Cardiac muscle cell (in vitro differentiated cells and primary cell): ENCODE results near the gene SPOP. TPM values are rescaled to one million over a fixed set of nuclear protein-coding genes. Genes with fewer than 3 reads are reported as not detected.

Source experiments
- DNase-seq, 2 donors: peaks; one replicate each; pipeline versions ENCODE4 v3.0.0 to v3.0.0-alpha.2; 2010 to 2017; ENCODE audit warnings: low read depth in 1 of 2, low spot score in 1 of 2
- H3K27ac ChIP-seq: fragments of 200-600 bp; sonication (generic); 2 replicates; pipeline ENCODE4 v1.5.1; 2016
- H3K27me3 ChIP-seq: fragments of 200-600 bp; sonication (generic); 2 replicates; pipeline ENCODE4 v1.6.0; 2016; ENCODE audit warnings: control low read depth
- H3K36me3 ChIP-seq: fragments of 200-600 bp; sonication (generic); 2 replicates; pipeline ENCODE4 v1.5.1; 2016; ENCODE audit warnings: control low read depth
- H3K4me1 ChIP-seq: fragments of 200-600 bp; sonication (generic); 2 replicates; pipeline ENCODE4 v1.8.1; 2017; ENCODE audit warnings: low read depth, mild to moderate bottlenecking, mixed run types
- H3K4me3 ChIP-seq: fragments of 200-600 bp; sonication (generic); 2 replicates; pipeline ENCODE4 v1.5.1; 2016; ENCODE audit warnings: mild to moderate bottlenecking
- H3K9me3 ChIP-seq: fragments of 200-600 bp; sonication (generic); 2 replicates; pipeline ENCODE4 v1.5.1; 2017; ENCODE audit warnings: low read depth, mild to moderate bottlenecking, control low read depth
- CTCF ChIP-seq: IDR thresholded peaks from 2 replicates; pipeline ENCODE4 v1.5.1; 2012; ENCODE audit warnings: low read depth, mild to moderate bottlenecking, low read length
- polyA plus RNA-seq: library from polyadenylated mRNA; unstranded; fragments of >200 nt; fragmentation: Nextera tagmentation; extraction: Ambion mirVana; gene quantifications from 2 replicates; pipeline ENCODE4 v1.2.1, GENCODE V29; 2016
- total RNA-seq: library from RNA; depleted of rRNA; stranded (reverse); fragments of >200 nt; gene quantifications from 2 replicates; pipeline ENCODE4 v1.2.3, GENCODE V29; 2016

Gene SPOP
- total and polyA plus RNA-seq, 2 experiments from 2014 or later, result 54.4 to 111 TPM

GRCh38 chr17:49549691-49550678 is 127.9 kb downstream of the SPOP start:
- Histone ChIP-seq H3K4me3 (no peak overlapping the region), H3K9me3 (no peaks in the 10 kb centered on the region), H3K27me3 (no peaks in the 10 kb centered on the region), H3K36me3 (no peaks in the 10 kb centered on the region), H3K4me1 (no peaks in the 10 kb centered on the region), H3K27ac (no peak overlapping the region)
- DNase-seq, result no peak
- TF ChIP-seq CTCF, result no peak

GRCh38 chr17:49549311-49549605 is 128.6 kb downstream of the SPOP start:
- TF ChIP-seq CTCF, result no peak
- H3K36me3 ChIP-seq, result no peaks in the 10 kb centered on the region
- H3K9me3 ChIP-seq, result no peaks in the 10 kb centered on the region
- no peak for DNase-seq
- H3K27me3 ChIP-seq, result no peaks in the 10 kb centered on the region
- no peak overlapping the region for H3K4me3 ChIP-seq
- no peak overlapping the region for H3K27ac ChIP-seq
- no peaks in the 10 kb centered on the region for H3K4me1 ChIP-seq

Other genes with a start within 250 kb of the SPOP start
- gene NGFR, start 182.8 kb downstream of the SPOP start, total RNA-seq, result 16.5 and 31.3 TPM in 2 replicates
- 12.2 and 27.0 TPM in 2 replicates for gene NGFR, start 182.8 kb downstream of the SPOP start, polyA plus RNA-seq
- gene NXPH3, start 102.2 kb downstream of the SPOP start, total RNA-seq, result 8.1 and 9.0 TPM in 2 replicates
- 2.1 and 3.4 TPM in 2 replicates for gene NXPH3, start 102.2 kb downstream of the SPOP start, polyA plus RNA-seq
- gene SLC35B1, start 29.9 kb upstream of the SPOP start, total RNA-seq, result 73.3 and 139 TPM in 2 replicates
- 77.0 and 143 TPM in 2 replicates for gene SLC35B1, start 29.9 kb upstream of the SPOP start, polyA plus RNA-seq
- 19.2 and 30.9 TPM in 2 replicates for gene FAM117A, start 86.0 kb upstream of the SPOP start, total RNA-seq
- 21.8 and 25.5 TPM in 2 replicates for gene FAM117A, start 86.0 kb upstream of the SPOP start, polyA plus RNA-seq
- 31.3 and 33.1 TPM in 2 replicates for gene KAT7, start 110.6 kb upstream of the SPOP start, total RNA-seq
- gene KAT7, start 110.6 kb upstream of the SPOP start, polyA plus RNA-seq, result 30.0 and 57.4 TPM in 2 replicates
- gene TAC4, start 170.0 kb upstream of the SPOP start, total RNA-seq, result not detected in 2 replicates
- 0.78 TPM in 1 of 2 replicates, not detected in the other for gene TAC4, start 170.0 kb upstream of the SPOP start, polyA plus RNA-seq